Measurements from ENCODE around the gene FOXN3.

- no peak for TF ChIP-seq CTCF (IDR thresholded peaks at IDR 0.05; ENCODE audit: low read depth, low read length)
- no peak for TF ChIP-seq POLR2A (IDR thresholded peaks at IDR 0.05; ENCODE audit: extremely low read depth, insufficient read length)
These were observed 33.9 kb downstream of the FOXN3 start for GRCh38 chr14:89382901-89383845.
